GM12878 (cell line): Measurements from ENCODE around the gene ATG10. TPM values are rescaled to one million over a fixed set of nuclear protein-coding genes. Genes with fewer than 3 reads are reported as not detected.
A peak's percentile ranks its signal among the peaks of the same experiment; 100 is the strongest.

Source experiments
- ATAC-seq: fragments of 200-7000 bp; cut with Tn5 transposase; 3 replicates; pipeline ENCODE4 v1.9.1; 2020; ENCODE audit warnings: mild to moderate bottlenecking, moderate library complexity
- BruUV-seq: library from RNA; stranded (reverse); fragments of 400-500 nt; replicated peaks from 2 replicates; lab custom pipeline; 2021; lab: Mats Ljungman, UMichigan
- CTCF ChIA-PET: fragments of 300-600 bp; sonication (Branson Sonifier 250); formaldehyde crosslinking; extraction: SDS; loops from one replicate; lab custom pipeline; 2021; ENCODE audit warnings: inconsistent platforms; lab: Yijun Ruan, JAX
- POLR2A ChIA-PET: fragments of 350-600 bp; formaldehyde crosslinking; extraction: SDS; loops from one replicate; lab custom pipeline; 2021; ENCODE audit warnings: inconsistent platforms; lab: Charles Lee
- RAD21 ChIA-PET: fragments of 300-600 bp; sonication (Branson Sonifier 250); formaldehyde crosslinking; loops from one replicate; lab custom pipeline; 2023; ENCODE audit warnings: antibody characterized with exemption; ENCODE audit not compliant: unreplicated experiment; lab: Charles Lee
- SMC1A ChIA-PET: fragments of 300-600 bp; sonication (Branson Sonifier 250); formaldehyde crosslinking; loops from one replicate; lab custom pipeline; 2023; ENCODE audit not compliant: unreplicated experiment, uncharacterized antibody; lab: Charles Lee
- DNase-seq: peaks from one replicate; pipeline ENCODE4 v3.0.0-alpha.2; 2011; ENCODE audit warnings: low read depth, low spot score
- FAIRE-seq: peaks from 3 replicates; lab custom pipeline; 2011; peaks lifted over from hg19 to GRCh38; lab: Jason Lieb, UNC
- H2AFZ ChIP-seq: 2 replicates; pipeline ENCODE4 v1.6.0; 2011; ENCODE audit warnings: low read depth, low read length, control low read depth; ENCODE audit not compliant: control insufficient read depth
- H3K27ac ChIP-seq: 2 replicates; pipeline ENCODE4 v1.5.1; 2011; ENCODE audit warnings: control low read depth; ENCODE audit not compliant: control insufficient read depth, insufficient read depth
- H3K27me3 ChIP-seq, 2 experiments: replicated peaks in 1 of 2; 2 replicates each; pipeline versions ENCODE4 v1.6.0 to v1.6.1; 2011; ENCODE audit warnings: low read length in 1 of 2; ENCODE audit not compliant: control insufficient read depth in 2 of 2, insufficient read depth in 2 of 2
- H3K36me3 ChIP-seq, 2 experiments: 2 replicates each; pipeline ENCODE4 v1.5.1; 2011; ENCODE audit warnings: low read length in 1 of 2; ENCODE audit not compliant: control insufficient read depth in 2 of 2, insufficient read depth in 2 of 2
- H3K4me1 ChIP-seq: 2 replicates; pipeline ENCODE4 v1.6.1; 2011; ENCODE audit warnings: mild to moderate bottlenecking, low read length, moderate library complexity, mixed read lengths; ENCODE audit not compliant: control insufficient read depth, insufficient read depth
- H3K4me2 ChIP-seq: 2 replicates; pipeline ENCODE4 v1.6.0; 2011; ENCODE audit warnings: control low read depth; ENCODE audit not compliant: control insufficient read depth, insufficient read depth
- H3K4me3 ChIP-seq: fragments of 200-600 bp; sonication (generic); 2 replicates; pipeline ENCODE4 v1.5.1; 2016
- H3K79me2 ChIP-seq: 2 replicates; pipeline ENCODE4 v1.6.0; 2011; ENCODE audit warnings: low read length; ENCODE audit not compliant: control insufficient read depth, insufficient read depth
- H3K9ac ChIP-seq: 2 replicates; pipeline ENCODE4 v1.8.0; 2011; ENCODE audit warnings: low read length, control low read depth, mixed read lengths; ENCODE audit not compliant: control insufficient read depth, insufficient read depth
- H3K9me3 ChIP-seq: replicated peaks from 3 replicates; pipeline ENCODE4 v1.5.1; 2011; ENCODE audit warnings: mild to moderate bottlenecking, low read length; ENCODE audit not compliant: control insufficient read depth, insufficient read depth
- H4K20me1 ChIP-seq: 2 replicates; pipeline ENCODE4 v1.6.0; 2011; ENCODE audit not compliant: control insufficient read depth, insufficient read depth
- CBX5 ChIP-seq: sonication (generic); IDR thresholded peaks from 2 replicates; pipeline ENCODE4 v1.6.1; 2016; ENCODE audit warnings: low read depth, moderate library complexity, mild to moderate bottlenecking, inconsistent platforms
- CEBPB ChIP-seq, 2 experiments: fragments of 150-350 bp in 1 of 2; IDR thresholded peaks; 2 replicates each; pipeline ENCODE4 v1.6.1; 2012 to 2014; ENCODE audit warnings: low read depth in 2 of 2, low read length in 2 of 2, borderline replicate concordance in 1 of 2, inconsistent platforms in 1 of 2
- DPF2 ChIP-seq: fragments of 450-650 bp; IDR thresholded peaks from 2 replicates; pipeline ENCODE4 v1.6.1; 2017; ENCODE audit warnings: mild to moderate bottlenecking
- KDM1A ChIP-seq: fragments of 200-600 bp; sonication (generic); IDR thresholded peaks from 2 replicates; pipeline ENCODE4 v1.6.1; 2016; ENCODE audit warnings: borderline replicate concordance
- MTA2 ChIP-seq: fragments of 450-650 bp; IDR thresholded peaks from 2 replicates; pipeline ENCODE4 v1.6.1; 2016; ENCODE audit warnings: low read depth, mild to moderate bottlenecking, moderate library complexity
- RAD21 ChIP-seq: IDR thresholded peaks from 2 replicates; pipeline ENCODE4 v1.6.1; 2011; ENCODE audit warnings: mild to moderate bottlenecking, low read depth, low read length, moderate library complexity; ENCODE audit not compliant: insufficient read depth
- SP1 ChIP-seq: IDR thresholded peaks from one replicate; pipeline ENCODE4 v1.6.1; 2011; ENCODE audit warnings: low read depth, low read length
- SPI1 ChIP-seq: IDR thresholded peaks from 2 replicates; pipeline ENCODE4 v1.6.1; 2011; ENCODE audit warnings: low read depth, mild to moderate bottlenecking, low read length, moderate library complexity, borderline replicate concordance; ENCODE audit not compliant: insufficient read depth
- ZNF24 ChIP-seq: fragments of 450-650 bp; IDR thresholded peaks from 2 replicates; pipeline ENCODE4 v1.6.1; 2017; ENCODE audit warnings: antibody characterized with exemption, mild to moderate bottlenecking
- WGBS: methylation state at CpG from one replicate; pipeline ENCODE4 v1.1.6; 2016; ENCODE audit warnings: low lambda C conversion rate; ENCODE audit not compliant: insufficient replicate concordance, insufficient coverage; ENCODE audit errors: missing lambda C conversion rate; 5-methylcytosine and 5-hydroxymethylcytosine counted together
- in situ Hi-C: fragments of 300-500 bp; cut with MboI; formaldehyde crosslinking; loops from 9 replicates; pipeline ENCODE4 v1.14.3; 2018; ENCODE audit warnings: mixed read lengths
- intact Hi-C: fragments of 100-400 bp; cut with micrococcal nuclease; formaldehyde crosslinking; loops from one replicate; pipeline ENCODE4 v1.14.2; 2022; ENCODE audit not compliant: unreplicated experiment
- polyA plus RNA-seq, 11 experiments: library from polyadenylated mRNA; depleted of rRNA in 4 of 11; unstranded in 6 of 11; stranded (reverse) in 5 of 11; fragments of >200 nt; fragmentation: Nextera tagmentation in 4 of 11; fragmentation: Illumina TruSeq in 1 of 11; extraction: Ambion mirVana in 4 of 11; extraction: Trizol in 1 of 11; gene quantifications; 1 replicate in 1 of 11; 2 replicates in 10 of 11; pipeline versions ENCODE4 v1.2.1 to v1.2.3, GENCODE V29; 2011 to 2016; ENCODE audit warnings: inconsistent platforms in 2 of 11, missing spikeins in 2 of 11, low read depth in 1 of 11
- total RNA-seq, 4 experiments: library from RNA; depleted of rRNA in 3 of 4; stranded (reverse); fragments of >200 nt in 3 of 4; fragmentation: Illumina TruSeq in 1 of 4; extraction: Trizol in 1 of 4; gene quantifications; 2 replicates each; pipeline versions ENCODE4 v1.2.1 to v1.2.3, GENCODE V29; 2013 to 2021
- TF ChIP-seq, protein P1 (sequence below): fragments of 450-650 bp; formaldehyde crosslinking; IDR thresholded peaks from 2 replicates; pipeline ENCODE4 v1.5.0; 2022; ENCODE audit warnings: mild to moderate bottlenecking, missing genetic modification characterization

Gene ATG10
- total and polyA plus RNA-seq, 10 of the 15 experiments (the other 5 are each of a cell fraction or from before 2014, with no cell fraction given) = 3.8 to 14.4 (median 6.5) TPM

DNA sequence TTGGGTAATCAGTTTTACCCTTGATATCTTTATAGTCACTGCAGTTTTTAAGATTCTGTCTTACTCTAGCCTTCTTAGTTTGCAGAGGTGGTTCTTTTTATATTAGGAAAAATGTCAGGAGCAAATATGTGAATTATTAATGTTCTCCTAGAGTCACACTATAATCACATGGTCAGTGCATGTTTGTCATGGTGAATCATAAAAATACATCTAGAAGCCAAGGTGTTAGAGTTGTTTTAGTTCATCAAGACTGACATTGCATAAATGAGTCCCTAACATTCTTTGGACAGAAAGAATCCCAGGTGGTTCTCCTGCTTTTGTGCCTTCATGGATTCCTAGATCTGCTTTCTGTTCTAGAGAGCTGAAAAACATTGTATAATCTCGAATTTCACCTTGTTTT is 22.9 kb downstream of the ATG10 start (continued):
- TF ChIP-seq, protein P1, sequence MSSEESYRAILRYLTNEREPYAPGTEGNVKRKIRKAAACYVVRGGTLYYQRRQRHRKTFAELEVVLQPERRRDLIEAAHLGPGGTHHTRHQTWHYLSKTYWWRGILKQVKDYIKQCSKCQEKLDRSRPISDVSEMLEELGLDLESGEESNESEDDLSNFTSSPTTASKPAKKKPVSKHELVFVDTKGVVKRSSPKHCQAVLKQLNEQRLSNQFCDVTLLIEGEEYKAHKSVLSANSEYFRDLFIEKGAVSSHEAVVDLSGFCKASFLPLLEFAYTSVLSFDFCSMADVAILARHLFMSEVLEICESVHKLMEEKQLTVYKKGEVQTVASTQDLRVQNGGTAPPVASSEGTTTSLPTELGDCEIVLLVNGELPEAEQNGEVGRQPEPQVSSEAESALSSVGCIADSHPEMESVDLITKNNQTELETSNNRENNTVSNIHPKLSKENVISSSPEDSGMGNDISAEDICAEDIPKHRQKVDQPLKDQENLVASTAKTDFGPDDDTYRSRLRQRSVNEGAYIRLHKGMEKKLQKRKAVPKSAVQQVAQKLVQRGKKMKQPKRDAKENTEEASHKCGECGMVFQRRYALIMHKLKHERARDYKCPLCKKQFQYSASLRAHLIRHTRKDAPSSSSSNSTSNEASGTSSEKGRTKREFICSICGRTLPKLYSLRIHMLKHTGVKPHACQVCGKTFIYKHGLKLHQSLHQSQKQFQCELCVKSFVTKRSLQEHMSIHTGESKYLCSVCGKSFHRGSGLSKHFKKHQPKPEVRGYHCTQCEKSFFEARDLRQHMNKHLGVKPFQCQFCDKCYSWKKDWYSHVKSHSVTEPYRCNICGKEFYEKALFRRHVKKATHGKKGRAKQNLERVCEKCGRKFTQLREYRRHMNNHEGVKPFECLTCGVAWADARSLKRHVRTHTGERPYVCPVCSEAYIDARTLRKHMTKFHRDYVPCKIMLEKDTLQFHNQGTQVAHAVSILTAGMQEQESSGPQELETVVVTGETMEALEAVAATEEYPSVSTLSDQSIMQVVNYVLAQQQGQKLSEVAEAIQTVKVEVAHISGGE = no peak
- TF ChIP-seq CBX5 (no peak), SP1 (no peak), KDM1A (no peak), CEBPB (IDR thresholded peaks at IDR 0.05; ENCODE audit: borderline replicate concordance in 1 of 2, low read depth in 2 of 2, low read length in 2 of 2) (no peak)

DNA sequence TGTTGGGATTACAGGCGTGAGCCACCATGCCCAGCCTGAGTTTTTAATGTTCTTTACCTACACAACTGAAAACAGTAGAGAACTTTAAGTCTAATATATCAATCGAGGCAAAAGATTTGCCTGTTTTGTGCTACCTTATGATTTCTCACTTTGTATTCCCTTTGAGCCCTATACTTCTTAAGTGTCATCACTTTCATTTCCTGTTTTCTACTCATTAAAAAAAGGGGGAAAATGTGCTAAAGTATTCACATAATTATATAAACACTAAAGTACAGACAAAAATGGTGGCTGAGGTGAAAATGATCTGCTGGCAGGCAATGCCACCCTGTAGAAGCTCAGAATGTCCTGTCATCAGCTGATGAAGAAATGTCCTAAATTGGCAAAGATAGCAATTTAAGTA is 23.6 kb downstream of the ATG10 start:
- BruUV-seq = no TSS peak
- Histone ChIP-seq H3K36me3 (no peaks in the 10 kb centered on the region; a peak in 2 of 4 replicates), H3K9ac (no peak overlapping the region), H3K9me3 (no peaks in the 10 kb centered on the region; the same call in 1 of the 3 replicates), H2AFZ (no peak overlapping the region), H3K27me3 (no peaks in the 10 kb centered on the region), H3K27ac (no peak overlapping the region), H3K4me2 (no peak overlapping the region), H4K20me1 (no peaks in the 10 kb centered on the region), H3K4me1 (no peaks in the 10 kb centered on the region), H3K79me2 (no peaks in the 10 kb centered on the region), H3K4me3 (no peak overlapping the region)
- intact Hi-C loops = no loop called here
- no peak for DNase-seq
- ChIA-PET CTCF (no interaction called here), POLR2A (no interaction called here), RAD21 (no interaction called here), SMC1A (interaction anchor here (2.0 kb wide), 1 partner anchor 21 kb away, joined by 5 read pairs; no protein-coding TSS in a partner anchor)
- ATAC-seq = no peak
- no peak for TF ChIP-seq RAD21
- peak; percentile 49; the same call in 1 of the 2 replicates for TF ChIP-seq SPI1
- 0 out of 2 replicates have a peak, but pooled peaks have one; percentile 14 for TF ChIP-seq DPF2
- TF ChIP-seq MTA2 = peak; percentile 84
- TF ChIP-seq ZNF24 = no peak
- no peak for FAIRE-seq
- in situ Hi-C loops = no loop called here
- WGBS = 97% methylated on average over 2 of the region's 2 CpGs
